ENCODE results near the gene TMEM43. TPM values are rescaled to one million over a fixed set of nuclear protein-coding genes. Genes with fewer than 3 reads are reported as not detected.
A peak's percentile ranks its signal among the peaks of the same experiment; 100 is the strongest.
"Not testable (repeated sequence)": the region's sequence is repeated elsewhere in the genome, so short reads cannot be mapped to it uniquely, and the experiment has no call there.

TMEM43 gene
- total RNA-seq, 1 donor = 120 TPM

- no peak for TF ChIP-seq CTCF (IDR thresholded peaks at IDR 0.05; ENCODE audit: insufficient read depth, low read depth, low read length)
- no peak overlapping the region for H3K4me3 ChIP-seq (ENCODE audit: low read depth, low read length)
- DNase-seq (ENCODE audit: low read depth) = peak; percentile 90
These were observed 6.2 kb upstream of the TMEM43 start for GRCh38 chr3:14118400-14119381.

- no peak for DNase-seq (ENCODE audit: low read depth)
- no peak overlapping the region for H3K4me3 ChIP-seq (ENCODE audit: low read depth, low read length)
- TF ChIP-seq CTCF (IDR thresholded peaks at IDR 0.05; ENCODE audit: insufficient read depth, low read depth, low read length) = no peak
These were observed 5.2 kb upstream of the TMEM43 start for GRCh38 chr3:14119651-14120050.

- no peak for DNase-seq (ENCODE audit: low read depth)
- TF ChIP-seq CTCF (IDR thresholded peaks at IDR 0.05; ENCODE audit: insufficient read depth, low read depth, low read length) = no peak
- H3K4me3 ChIP-seq (ENCODE audit: low read depth, low read length) = no peak overlapping the region
These were observed 4.5 kb upstream of the TMEM43 start for GRCh38 chr3:14120111-14120920.

- not testable (repeated sequence) for DNase-seq (ENCODE audit: low read depth); H3K4me3 ChIP-seq (ENCODE audit: low read depth, low read length)
These were observed 3.9 kb upstream of the TMEM43 start for GRCh38 chr3:14120921-14121448.

GRCh38 chr3:14121859-14122258 is 3.0 kb upstream of the TMEM43 start:
- TF ChIP-seq CTCF (IDR thresholded peaks at IDR 0.05; ENCODE audit: insufficient read depth, low read depth, low read length) = no peak
- no peak overlapping the region for H3K4me3 ChIP-seq (ENCODE audit: low read depth, low read length)
- DNase-seq (ENCODE audit: low read depth) = no peak

GRCh38 chr3:14122301-14122700 is 2.6 kb upstream of the TMEM43 start:
- DNase-seq (ENCODE audit: low read depth) = no peak
- TF ChIP-seq CTCF (IDR thresholded peaks at IDR 0.05; ENCODE audit: insufficient read depth, low read depth, low read length) = no peak

More at GRCh38 chr3:14122301-14122700, 2.6 kb upstream of the TMEM43 start:
- H3K4me3 ChIP-seq (ENCODE audit: low read depth, low read length) = no peak overlapping the region
